Activated CD8-positive, alpha-beta memory T cell treated with anti-CD3 and anti-CD28 coated beads for 1 hour (primary cell): ENCODE results near the gene ZNF521.

Experiments used
- DNase-seq, 2 donors: peaks; one replicate each; pipeline ENCODE4 v3.0.0-alpha.2; 2020; ENCODE audit warnings: low read depth in 1 of 2; ENCODE audit errors: extremely low read depth in 1 of 2

Gene ZNF521

DNA sequence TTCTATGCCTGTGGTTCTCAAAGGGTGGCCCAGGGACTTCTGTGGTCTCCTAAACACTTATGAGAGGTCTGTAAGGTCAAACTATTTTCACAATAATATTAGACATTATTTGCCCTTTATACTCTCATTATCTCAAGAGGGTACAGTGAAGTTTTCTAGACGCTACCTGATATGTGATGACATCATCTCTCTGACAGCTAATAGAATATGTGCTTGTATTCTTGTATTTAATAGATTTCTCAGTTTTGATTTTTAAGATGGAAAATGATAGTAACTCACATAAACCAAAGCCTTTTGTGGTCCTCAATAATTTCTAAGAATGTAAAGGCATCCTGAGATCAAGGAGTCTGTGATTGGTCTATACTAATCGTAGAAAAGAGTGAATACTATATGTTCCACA is 265.1 kb downstream of the ZNF521 start:
- DNase-seq: no peak

DNA sequence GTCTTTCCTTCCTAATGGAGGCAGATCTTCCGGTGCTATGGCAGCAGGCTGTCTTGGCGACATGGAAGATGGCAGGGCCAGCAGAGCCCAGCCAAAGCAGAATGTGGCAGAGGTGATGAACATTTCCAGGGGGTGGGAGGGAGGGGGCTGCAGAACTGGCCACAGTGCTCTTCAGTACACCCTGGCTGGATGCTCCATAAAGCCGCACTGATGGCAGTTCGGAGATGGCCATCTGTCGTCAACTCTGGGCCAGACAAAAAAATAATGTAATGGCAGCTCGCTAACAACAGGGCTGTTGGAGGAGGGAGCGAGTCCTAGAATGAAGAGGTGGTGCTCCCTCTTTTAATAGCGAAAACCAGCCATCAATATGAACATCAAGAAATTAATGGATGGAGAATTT is 271.0 kb downstream of the ZNF521 start:
- no peak for DNase-seq

DNA sequence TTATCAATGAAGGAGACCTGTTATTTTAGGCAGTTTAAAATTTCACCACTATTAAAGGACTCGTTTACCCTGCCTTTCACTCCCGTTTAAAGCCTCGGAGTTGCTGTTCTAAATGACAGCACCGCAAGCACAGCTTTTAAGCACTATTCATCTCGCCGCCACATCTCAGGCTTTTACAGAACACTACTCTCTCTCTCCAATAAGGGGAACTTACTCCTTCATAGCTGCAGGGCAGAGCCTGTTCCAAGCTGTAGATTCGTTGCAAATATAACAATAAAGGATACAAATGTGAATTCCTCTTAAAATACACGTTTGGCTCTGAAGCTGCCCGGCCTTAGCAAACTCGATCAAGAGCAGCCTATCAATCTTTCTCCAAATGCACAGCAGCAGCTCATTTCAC is 271.8 kb downstream of the ZNF521 start:
- no peak for DNase-seq

DNA sequence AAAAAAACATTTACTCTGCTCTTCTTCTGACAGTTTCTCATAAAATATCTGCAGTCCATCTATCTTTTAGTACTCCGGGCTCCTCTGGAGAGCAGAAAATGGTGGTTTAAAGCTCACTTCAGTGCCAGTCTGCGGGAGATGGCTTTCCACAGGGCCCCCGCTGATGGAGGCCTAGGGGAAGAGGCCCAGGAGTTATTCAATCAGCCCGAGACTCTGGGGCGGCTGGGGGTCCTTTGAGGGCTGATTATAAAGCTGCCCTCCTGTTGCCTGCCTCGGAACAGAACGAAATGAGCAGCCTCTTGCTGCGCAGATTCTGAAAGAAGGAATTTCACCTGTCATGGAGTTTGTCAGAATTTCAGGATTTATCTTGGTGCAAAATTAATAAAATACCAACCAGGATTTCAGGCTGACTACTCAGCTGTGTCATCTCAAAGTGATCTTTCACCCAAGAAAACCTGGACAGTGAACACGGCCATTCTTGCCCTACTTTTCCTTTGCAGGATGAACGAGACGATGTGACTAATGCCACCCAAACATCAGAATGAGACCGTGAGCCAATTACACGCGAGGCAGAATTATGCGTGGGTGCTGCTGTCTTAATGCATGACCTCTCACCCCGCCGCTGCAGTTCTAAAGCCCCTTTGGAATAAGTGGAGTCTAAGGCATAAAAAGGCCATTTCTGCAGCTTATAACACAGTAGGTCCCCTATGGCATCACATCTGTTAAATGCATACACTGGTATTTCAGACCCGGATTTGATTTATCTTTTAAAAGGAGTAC is 273.8 kb downstream of the ZNF521 start:
- DNase-seq: no peak

DNA sequence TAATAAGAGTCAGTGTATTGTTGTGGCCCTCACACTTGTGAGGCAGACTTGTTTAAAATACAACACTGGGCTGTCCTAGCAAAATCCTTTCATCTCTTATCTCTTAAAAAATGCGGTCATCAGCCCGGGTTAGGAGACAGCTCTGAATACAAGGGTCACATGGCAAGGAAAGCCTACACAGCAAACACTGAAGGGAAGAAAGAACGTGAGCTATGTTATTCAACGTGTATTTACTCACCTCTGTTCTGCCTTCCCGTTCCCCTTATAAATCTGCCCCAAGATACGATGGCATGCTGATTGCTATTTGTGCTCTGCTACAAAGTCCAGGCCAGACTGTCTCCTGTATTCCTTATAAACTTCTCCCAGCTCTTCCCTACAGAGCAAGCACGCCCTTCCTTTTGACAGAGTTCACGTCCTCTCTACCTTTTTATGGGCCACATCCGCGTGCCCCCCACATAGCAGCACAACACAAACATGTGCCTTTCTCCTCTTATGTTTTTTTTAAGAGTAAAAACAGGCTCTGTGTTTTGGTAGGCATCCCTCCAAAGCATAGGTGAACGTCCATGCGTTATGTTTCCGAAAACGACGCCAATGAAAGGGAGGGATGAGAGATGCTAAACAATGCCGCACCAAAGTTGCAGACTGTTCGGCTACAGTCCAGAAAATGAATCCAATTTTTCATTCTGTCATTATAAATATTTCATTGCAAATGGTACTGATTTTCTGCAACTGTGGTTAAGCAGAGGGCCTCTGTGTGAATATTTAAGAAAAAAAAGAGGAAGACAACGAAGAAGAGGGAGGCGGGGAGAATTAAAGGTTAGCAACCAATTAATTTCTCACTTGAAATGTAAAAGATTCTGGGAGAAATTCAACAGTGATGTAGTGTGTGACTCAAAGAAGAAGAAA is 274.7 kb downstream of the ZNF521 start:
- no peak for DNase-seq

DNA sequence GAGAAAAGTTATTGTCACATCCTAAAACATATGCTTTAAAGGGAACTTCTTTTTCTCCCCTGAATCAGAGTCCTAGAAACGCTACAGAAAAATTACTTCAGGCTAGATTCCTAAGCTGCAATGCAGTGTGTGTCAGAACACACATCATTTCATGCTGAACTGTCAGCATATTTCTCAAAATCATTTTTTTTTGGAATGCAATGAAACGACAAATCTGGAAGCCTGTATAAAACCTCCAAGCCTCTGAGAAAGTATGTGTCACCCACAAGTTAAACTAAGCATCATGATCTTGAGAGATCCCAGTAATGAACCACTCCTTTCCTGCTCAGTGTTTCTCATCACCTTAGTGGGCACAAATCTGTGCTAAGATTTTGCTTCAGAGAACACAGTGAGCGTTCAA is 276.2 kb downstream of the ZNF521 start:
- no peak for DNase-seq

DNA sequence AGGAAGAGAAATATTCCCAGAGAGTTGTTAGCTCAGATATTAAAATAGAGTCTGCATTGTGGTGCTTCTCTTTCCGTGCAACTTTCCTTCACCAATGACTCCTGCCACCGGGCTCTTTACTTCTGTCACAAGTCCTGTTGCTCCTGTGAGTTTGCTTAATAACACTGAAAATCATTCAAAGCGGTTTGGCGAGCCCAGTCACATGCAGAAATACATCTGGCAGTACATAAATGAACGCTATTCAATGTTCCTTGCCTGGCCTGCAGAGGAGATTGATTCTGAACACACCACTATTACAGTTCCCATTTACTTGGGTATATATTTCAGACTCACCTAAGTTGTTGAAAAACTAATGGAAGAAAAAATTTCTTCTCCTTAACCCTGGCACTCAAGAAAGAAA is 276.6 kb downstream of the ZNF521 start:
- no peak for DNase-seq

DNA sequence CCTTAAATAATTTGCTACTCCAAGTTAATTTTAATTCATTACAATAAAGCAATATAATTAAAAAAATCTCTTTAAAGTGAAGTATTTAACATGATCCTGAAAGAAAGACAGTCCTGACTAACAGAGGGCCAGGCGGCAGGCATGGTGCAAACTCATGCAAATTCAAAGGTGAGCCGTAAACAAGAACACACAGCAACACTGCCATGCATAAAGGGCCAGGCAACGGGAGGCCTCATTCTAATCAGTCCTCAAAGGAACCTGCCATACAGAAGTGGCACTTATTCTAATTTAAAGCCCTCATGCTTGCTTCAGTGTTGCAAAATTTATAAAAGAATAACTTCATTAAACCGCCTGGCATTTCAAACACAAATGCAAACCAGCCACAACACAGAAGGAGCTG is 277.0 kb downstream of the ZNF521 start:
- DNase-seq: no peak

DNA sequence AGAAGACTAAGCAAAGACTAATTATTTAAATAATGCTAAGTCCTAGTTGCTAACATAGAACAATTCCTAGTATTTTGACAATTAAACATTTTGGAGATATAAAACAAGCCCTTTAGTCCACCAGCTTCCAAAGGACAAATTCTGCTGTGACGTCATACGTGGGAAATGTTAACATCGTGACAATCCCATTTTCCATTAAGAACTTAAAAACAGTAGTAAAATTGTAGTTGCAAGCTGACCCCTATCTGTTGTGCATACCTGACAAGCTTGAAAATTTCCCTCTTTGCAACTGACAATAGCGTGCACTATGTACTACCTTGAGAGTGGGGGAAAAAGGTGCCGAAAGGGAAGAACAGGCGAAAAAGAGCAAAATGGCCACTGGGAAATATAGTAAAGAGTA is 279.8 kb downstream of the ZNF521 start:
- no peak for DNase-seq

DNA sequence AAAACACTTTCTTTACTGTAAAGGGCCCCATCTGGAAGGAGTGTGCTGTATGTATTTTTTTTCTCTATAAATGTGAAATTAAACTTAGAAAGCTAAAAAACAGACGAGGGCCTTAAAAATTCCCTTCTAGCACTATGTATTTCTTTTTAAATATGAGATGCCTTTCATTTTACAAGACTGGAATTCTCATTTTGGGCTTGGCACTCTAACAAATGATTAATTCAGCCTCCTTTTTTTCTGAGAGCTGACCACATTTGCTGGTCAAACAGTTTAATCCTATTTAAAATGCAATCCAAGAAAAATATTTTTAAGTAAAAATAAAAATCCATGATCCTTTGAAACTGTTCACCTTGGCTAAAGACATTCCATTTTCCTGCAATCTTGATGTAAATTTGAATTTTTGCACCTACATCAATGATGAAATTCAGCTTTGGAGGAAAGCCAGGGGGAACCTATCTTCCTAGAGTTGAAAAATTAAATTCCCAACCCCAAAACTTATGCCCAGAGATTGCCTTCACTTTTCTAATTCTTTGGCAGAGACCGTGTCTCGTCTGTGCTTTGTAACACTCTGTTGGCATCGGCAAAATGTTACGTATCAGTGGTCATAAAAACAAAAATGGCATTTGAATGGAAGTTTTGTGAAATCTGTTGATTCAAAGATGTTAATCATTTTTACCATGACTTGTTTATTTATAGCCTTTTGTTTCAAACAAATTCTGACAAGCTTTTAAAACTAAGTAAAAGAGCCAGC is 284.5 kb downstream of the ZNF521 start:
- DNase-seq: no peak

DNA sequence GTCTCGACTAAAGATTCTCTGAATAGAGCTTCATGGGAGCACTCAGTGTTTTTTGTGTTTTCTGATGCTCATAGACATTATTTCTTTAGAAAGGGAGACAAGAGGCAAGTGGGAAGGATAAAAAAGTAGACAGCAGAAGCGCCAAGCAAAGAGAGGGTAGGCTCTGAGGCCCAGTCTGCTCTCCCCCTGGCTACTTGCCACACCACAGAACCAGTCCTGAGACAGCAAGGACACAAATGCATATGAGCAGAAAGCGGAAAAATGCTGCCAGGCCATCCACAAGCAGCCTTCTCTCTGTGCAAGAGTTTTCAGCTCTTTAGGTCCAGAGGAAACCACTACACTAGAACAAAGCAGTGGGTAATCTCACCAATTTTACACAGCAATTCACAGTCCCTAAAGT is 285.4 kb downstream of the ZNF521 start:
- no peak for DNase-seq

DNA sequence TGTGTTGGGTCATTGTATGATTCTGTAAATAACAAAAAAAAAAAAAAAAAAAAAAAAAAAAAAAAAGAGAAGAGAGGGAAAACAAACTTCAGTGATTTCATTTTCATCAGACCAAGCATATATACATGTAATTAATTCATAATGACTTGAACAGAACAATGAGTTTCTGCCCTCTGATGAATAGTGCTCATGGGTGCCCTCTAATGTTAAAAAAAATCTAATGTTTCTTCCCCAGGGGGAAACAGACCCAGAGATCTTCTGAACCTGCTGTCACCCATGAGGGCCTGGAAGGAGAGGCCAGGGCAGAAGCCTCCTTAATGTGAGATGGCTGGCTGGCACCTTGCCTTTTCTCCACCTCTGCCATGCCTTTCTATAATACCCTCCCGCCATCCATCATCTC is 289.2 kb downstream of the ZNF521 start:
- no peak for DNase-seq

DNA sequence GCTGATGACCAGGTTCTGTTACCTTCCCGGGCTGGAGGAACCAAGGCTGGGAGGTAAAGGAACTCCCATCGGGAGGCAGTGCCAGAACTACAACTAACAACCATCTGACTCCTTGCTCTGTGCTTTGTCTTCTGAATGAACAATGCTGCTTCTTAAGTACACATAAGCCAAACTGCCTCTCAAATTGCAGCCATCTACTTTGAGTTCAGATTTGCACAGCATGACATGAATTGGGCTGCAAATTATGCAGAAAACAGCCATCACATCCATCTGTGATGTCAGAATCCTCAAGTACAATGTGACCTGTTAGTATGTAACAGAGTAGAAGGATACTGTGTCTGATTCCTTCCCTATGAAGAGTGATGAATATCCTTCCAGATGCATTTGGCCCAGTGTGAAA is 290.6 kb downstream of the ZNF521 start:
- DNase-seq: no peak

DNA sequence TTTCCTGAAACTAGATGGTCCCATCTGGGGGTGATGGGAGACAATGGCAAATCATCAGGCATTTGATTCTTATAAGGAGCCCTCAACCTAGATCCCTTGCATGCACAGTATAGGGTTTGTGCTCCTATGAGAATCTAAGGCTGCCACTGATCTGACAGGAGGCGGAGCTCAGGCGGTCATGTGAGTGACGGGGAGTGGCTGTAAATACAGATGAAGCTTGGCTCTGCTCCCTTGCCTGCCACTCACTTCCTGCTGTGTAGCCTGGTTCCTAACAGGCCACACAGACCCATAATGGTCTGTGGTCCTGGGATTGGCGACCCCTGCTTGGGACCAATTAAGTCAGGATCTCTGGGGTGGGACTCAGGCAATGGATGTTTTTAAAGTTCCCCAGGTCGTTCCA is 293.4 kb downstream of the ZNF521 start:
- DNase-seq: no peak

DNA sequence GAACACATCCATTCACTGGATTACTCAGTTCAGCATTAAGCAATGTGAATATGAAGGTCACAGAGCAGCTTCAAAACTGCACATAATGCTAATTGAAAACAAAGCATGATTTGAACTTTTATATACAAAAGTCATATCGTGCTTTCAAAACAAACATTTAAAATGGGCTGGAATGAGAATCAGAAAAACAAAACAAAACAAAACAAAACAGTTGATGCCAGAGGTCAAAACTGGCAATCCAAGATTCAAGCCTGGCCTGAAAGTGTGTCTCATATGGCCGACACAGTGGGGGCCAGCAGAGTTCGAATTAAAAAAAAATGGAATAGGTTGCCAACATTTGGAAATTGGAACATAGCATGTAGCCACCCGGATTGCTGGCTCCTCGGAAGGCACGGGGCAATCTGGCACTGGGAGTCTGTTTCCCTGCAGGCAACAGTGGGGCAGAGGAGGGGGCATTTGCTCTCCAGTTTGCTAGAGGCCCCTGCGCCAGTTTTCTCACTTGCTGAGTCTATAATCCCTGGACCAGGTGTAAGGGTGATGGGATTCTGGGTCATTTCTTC is 294.4 kb downstream of the ZNF521 start:
- DNase-seq: no peak

DNA sequence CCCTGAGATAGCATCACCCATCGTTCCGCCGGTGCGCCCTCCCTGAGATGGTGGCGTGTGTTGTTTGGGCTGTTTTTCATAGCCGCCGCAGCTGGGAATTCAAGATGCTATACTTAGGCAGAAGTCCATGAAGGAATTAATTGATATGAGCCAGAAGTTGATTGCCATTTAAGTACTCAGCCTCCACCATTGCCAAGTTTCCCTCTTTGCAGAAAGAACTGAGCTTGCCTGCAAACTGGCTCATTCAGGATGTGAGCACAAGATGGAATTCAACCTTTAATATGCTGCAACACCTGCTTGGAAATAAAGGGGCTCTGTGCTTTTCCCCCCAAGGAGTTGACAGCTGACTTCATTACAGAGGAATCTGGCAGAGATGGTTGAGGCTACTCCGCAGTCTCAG is 295.5 kb downstream of the ZNF521 start:
- DNase-seq: no peak

DNA sequence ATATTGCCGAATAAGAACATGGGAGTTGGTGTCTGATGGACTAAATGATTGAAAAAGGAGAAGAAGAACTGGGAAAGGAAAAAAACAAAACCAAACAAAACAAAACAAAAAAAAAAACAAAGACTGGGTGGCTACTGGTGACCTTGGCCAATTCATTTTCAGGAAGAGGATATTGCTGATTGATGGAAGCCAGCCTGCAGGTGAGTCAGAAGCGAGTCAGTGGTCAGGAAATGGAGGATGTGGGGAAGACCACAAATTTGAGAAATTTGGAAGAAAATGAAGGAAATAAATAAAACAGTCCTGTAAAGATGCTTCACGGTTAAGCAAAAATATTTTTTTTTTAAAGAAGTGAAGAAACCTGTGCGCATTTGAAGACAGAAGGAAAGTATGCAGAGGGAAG is 296.9 kb downstream of the ZNF521 start:
- no peak for DNase-seq

DNA sequence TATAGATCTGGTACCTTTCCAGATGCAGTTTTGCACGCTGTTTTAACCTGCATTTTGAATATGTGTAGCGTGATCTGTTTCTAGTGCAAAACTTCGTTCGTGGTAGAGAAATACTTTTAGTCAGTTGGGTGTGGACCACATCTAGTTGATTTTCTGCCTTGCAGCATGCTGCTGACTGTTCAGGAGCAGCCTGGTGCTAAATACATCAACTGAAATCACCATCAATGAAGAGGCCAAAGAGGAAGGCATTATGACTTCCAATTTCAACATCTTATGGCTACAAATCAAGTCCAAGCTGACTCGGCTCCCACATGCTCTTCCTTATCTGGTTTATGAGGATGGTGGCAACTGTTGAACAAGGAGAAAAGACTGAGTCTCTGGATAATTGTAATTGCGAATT is 298.5 kb downstream of the ZNF521 start:
- DNase-seq: no peak

DNA sequence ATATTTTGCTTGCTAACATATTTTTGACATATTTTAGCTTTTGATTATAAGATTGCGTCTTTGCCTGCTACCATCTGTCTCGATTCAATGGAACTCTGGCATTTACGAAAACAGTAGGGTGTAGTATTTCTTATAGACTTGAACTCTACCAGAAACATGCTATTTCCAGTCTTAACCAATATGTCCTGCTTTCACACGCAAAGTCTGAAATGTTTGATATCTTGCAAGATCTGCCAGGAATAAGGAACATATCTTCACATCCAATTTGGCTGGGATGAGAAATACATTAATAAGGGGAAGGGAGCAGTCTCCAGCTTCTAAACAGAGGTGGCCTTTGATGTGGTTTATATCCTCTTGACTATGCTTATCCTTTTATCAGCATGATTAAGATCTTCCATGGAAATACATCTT is 299.4 kb downstream of the ZNF521 start:
- no peak for DNase-seq

DNA sequence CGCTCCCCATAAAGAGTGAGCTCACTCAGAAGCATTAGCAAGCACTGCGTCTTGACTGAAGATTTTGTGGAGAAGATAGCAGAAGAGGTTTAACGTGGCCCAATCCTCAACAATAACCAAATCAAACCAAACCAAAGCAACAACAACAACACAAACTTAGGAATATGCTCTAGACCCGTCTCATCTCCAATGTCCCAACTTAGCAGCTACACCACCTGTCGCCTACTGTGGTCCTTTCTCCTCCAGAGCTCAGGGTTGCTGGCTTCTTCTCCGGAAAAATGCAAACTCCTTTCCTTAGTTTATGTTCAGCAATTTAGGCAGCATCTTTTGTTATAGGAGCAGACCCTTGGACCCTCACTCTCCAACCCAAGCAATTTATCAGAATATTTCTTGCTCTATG is 301.4 kb downstream of the ZNF521 start:
- DNase-seq: no peak

DNA sequence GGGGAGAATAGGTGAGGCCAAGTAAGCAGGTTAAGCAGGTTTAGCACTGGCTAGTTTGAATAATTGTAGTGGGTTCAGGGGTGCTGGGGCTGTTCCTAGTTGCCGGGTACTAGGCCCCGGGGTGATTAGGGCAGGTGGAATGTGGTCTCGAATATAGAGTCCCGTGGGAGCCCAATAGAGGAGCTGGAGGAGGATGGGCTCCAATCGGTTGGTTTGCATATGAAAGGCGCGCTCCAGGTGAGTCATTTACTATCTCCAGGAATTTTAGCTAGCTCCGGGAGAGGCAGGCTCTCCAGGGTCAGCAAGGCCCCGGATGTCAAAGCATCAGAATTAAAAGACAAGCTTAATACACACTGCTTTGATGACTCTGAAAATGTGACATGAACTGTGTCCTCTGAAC is 304.0 kb downstream of the ZNF521 start:
- no peak for DNase-seq
